CD8-positive, alpha-beta memory T cell (primary cell): ENCODE results near the gene GAPDHS. TPM values are rescaled to one million over a fixed set of nuclear protein-coding genes. Genes with fewer than 3 reads are reported as not detected.
A peak's percentile ranks its signal among the peaks of the same experiment; 100 is the strongest.

ENCODE experiments used
- CTCF ChIA-PET: fragments of 350-600 bp; sonication (Branson Sonifier 250); formaldehyde crosslinking; loops from one replicate; lab custom pipeline; 2021; ENCODE audit warnings: antibody characterized with exemption; lab: Charles Lee
- POLR2A ChIA-PET: fragments of 350-600 bp; sonication (Branson Sonifier 250); formaldehyde crosslinking; loops from one replicate; lab custom pipeline; 2021; ENCODE audit warnings: antibody characterized with exemption; lab: Charles Lee
- DNase-seq, 5 donors: peaks; one replicate each; pipeline versions ENCODE4 v3.0.0 to v3.0.0-alpha.2; 2020 to 2022; ENCODE audit warnings: mixed read lengths in 1 of 5
- H3K27ac ChIP-seq: one replicate; pipeline ENCODE4 v1.7.0; 2013; ENCODE audit warnings: low read depth, mild to moderate bottlenecking, low read length, moderate library complexity
- H3K27me3 ChIP-seq: 2 replicates; pipeline ENCODE4 v1.7.0; 2013; ENCODE audit warnings: low read length, mild to moderate bottlenecking; ENCODE audit not compliant: insufficient read depth, poor library complexity, severe bottlenecking
- H3K36me3 ChIP-seq: 2 replicates; pipeline ENCODE4 v1.7.0; 2013; ENCODE audit warnings: mild to moderate bottlenecking, low read length, moderate library complexity; ENCODE audit not compliant: insufficient read depth
- H3K4me1 ChIP-seq: 2 replicates; pipeline ENCODE4 v1.7.0; 2013; ENCODE audit warnings: mild to moderate bottlenecking, low read length, moderate library complexity; ENCODE audit not compliant: insufficient read depth
- H3K4me3 ChIP-seq: 2 replicates; pipeline ENCODE4 v1.7.0; 2013; ENCODE audit warnings: mild to moderate bottlenecking, low read length
- H3K9me3 ChIP-seq: 2 replicates; pipeline ENCODE4 v1.7.0; 2013; ENCODE audit warnings: mild to moderate bottlenecking, low read length
- H3K27ac Mint-ChIP-seq, 8 donors: one replicate each; pipeline ENCODE4 v1.8.0; 2020 to 2021; ENCODE audit warnings: mixed read lengths in 8 of 8, mild to moderate bottlenecking in 6 of 8, inconsistent platforms in 3 of 8, moderate library complexity in 3 of 8
- H3K27me3 Mint-ChIP-seq, 2 donors: one replicate each; pipeline ENCODE4 v1.8.0; 2020 to 2021; ENCODE audit warnings: mixed read lengths in 2 of 2, mild to moderate bottlenecking in 1 of 2, moderate library complexity in 1 of 2
- H3K36me3 Mint-ChIP-seq, 3 donors: one replicate each; pipeline ENCODE4 v1.8.0; 2020 to 2021; ENCODE audit warnings: mixed read lengths in 3 of 3, inconsistent platforms in 1 of 3, mild to moderate bottlenecking in 1 of 3
- H3K4me1 Mint-ChIP-seq, 3 donors: one replicate each; pipeline ENCODE4 v1.8.0; 2020 to 2021; ENCODE audit warnings: mixed read lengths in 3 of 3, inconsistent platforms in 1 of 3, mild to moderate bottlenecking in 1 of 3
- H3K4me3 Mint-ChIP-seq, 7 donors: one replicate each; pipeline ENCODE4 v1.8.0; 2020 to 2021; ENCODE audit warnings: mixed read lengths in 7 of 7, mild to moderate bottlenecking in 6 of 7, moderate library complexity in 4 of 7, inconsistent platforms in 2 of 7
- H3K9me3 Mint-ChIP-seq, 5 donors: one replicate each; pipeline ENCODE4 v1.8.0; 2020 to 2022; ENCODE audit warnings: mixed read lengths in 5 of 5, mild to moderate bottlenecking in 3 of 5, moderate library complexity in 2 of 5, inconsistent platforms in 1 of 5
- polyA plus RNA-seq: library from polyadenylated mRNA; unstranded; fragments of 300-500 nt; fragmentation: Illumina TruSeq; gene quantifications from one replicate; pipeline ENCODE4 v1.2.3, GENCODE V29; 2021
- total RNA-seq, 2 experiments: library from RNA; stranded (reverse); gene quantifications; one replicate each; pipeline ENCODE4 v1.2.3, GENCODE V29; 2021

GAPDHS gene
- total and polyA plus RNA-seq, 3 experiments from 2014 or later = not detected

DNA sequence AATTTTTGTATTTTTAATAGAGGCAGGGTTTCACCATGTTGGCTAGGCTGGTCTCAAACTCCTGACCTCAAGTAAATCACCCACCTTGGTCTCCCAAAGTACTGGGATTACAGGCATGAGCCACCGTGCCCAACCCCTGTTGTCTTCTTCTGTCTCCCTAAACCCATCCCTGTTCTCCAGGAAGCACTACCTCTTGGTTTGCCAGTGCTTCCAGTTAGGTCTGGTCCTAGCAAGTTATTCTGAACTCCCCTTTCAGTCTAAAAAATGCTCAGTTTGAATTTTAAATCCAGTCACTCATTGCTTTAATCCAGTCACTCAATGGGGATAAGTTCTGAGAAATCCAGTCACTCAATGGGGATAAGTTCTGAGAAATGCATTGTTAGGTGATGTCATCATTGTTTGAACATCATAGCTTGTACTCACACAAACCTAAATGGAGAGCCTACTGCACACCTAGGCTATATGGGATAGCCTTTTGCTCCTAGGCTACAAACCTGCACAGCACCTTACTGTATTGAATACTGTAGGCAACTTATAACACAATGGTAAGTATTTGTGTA is 38.2 kb downstream of the GAPDHS start:
- H3K27ac ChIP-seq = no peak overlapping the region
- Mint-ChIP-seq H3K4me3 (no peak overlapping the region), H3K36me3 (peaks cover 0 to 15% (median 0%) of the 10 kb centered on the region in 3 donors), H3K27ac (no peak overlapping the region), H3K9me3 (peaks cover 16 to 25% (median 20%) of the 10 kb centered on the region in 5 donors), H3K27me3 (peaks cover 13 to 48% of the 10 kb centered on the region in 2 donors), H3K4me1 (no peaks in the 10 kb centered on the region)
- no peak overlapping the region for H3K4me3 ChIP-seq
- POLR2A ChIA-PET = no interaction called here
- H3K9me3 ChIP-seq = peaks cover 5% of the 10 kb centered on the region
- H3K4me1 ChIP-seq = no peaks in the 10 kb centered on the region
- DNase-seq = no peak
- no peaks in the 10 kb centered on the region for H3K36me3 ChIP-seq
- CTCF ChIA-PET = no interaction called here
- H3K27me3 ChIP-seq = no peaks in the 10 kb centered on the region

DNA sequence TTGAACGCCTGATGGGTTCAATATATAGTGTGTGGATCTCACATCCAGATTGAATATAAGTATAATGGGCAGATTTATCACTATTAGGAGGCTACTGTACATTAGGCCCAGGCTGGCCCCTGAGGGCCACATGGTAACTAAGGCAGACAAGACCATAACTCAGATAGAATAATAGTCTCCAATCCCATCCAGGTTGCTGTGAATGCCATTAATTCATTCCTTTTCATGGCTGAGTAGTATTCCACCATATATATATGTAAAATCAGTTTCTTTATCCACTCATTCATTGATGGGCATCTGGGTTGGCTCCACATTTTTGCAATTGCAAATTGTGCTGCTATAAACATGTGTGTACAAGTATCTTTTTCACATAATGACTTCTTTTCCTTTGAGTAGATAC is 44.7 kb downstream of the GAPDHS start:
- no peaks in the 10 kb centered on the region for H3K27me3 ChIP-seq
- ChIA-PET CTCF (no interaction called here), POLR2A (no interaction called here)
- peaks cover 5% of the 10 kb centered on the region for H3K9me3 ChIP-seq
- H3K4me3 ChIP-seq = no peak overlapping the region
- Mint-ChIP-seq H3K36me3 (peaks cover 0 to 25% (median 0%) of the 10 kb centered on the region in 3 donors), H3K4me1 (no peaks in the 10 kb centered on the region), H3K27me3 (peaks cover 13 to 38% of the 10 kb centered on the region in 2 donors), H3K27ac (no peak overlapping the region), H3K9me3 (peaks cover 24 to 39% (median 38%) of the 10 kb centered on the region in 5 donors), H3K4me3 (no peak overlapping the region)
- no peak overlapping the region for H3K27ac ChIP-seq
- H3K36me3 ChIP-seq = no peaks in the 10 kb centered on the region
- no peaks in the 10 kb centered on the region for H3K4me1 ChIP-seq
- no peak for DNase-seq

DNA sequence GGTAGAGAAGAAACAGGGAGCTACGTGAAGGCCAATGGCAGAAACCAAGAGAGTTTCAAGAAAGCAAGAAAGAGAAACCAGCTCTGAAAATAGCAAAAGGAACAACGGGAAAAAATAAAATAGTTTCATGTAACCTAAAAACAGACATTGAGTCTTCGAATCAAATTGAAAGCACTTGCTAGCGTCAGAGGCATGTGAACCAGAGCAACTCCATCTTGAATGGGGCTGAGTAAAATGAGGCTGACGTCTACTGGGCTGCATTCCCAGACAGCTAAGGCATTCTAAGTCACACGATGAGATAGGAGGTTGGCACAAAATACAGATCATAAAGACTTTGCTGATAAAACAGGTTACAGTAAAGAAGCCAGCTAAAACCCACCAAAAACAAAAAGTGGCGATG is 45.5 kb downstream of the GAPDHS start:
- no peaks in the 10 kb centered on the region for H3K4me1 ChIP-seq
- peaks cover 0 to 25% (median 0%) of the 10 kb centered on the region in 3 donors for H3K36me3 Mint-ChIP-seq
- peaks cover 24 to 38% (median 35%) of the 10 kb centered on the region in 5 donors for H3K9me3 Mint-ChIP-seq
- CTCF ChIA-PET = no interaction called here
- POLR2A ChIA-PET = no interaction called here
- H3K27ac Mint-ChIP-seq = no peak overlapping the region
- H3K36me3 ChIP-seq = no peaks in the 10 kb centered on the region
- peaks cover 5% of the 10 kb centered on the region for H3K9me3 ChIP-seq
- H3K4me1 Mint-ChIP-seq = no peaks in the 10 kb centered on the region
- no peak for DNase-seq
- H3K27ac ChIP-seq = no peak overlapping the region
- H3K27me3 ChIP-seq = no peaks in the 10 kb centered on the region
- no peak overlapping the region for H3K4me3 ChIP-seq
- H3K4me3 Mint-ChIP-seq = no peak overlapping the region
- peaks cover 18 to 35% of the 10 kb centered on the region in 2 donors for H3K27me3 Mint-ChIP-seq

GRCh38 chr19:35582760-35583159 is 49.5 kb downstream of the GAPDHS start:
- H3K9me3 Mint-ChIP-seq = peaks cover under 1 to 7% (median 2%) of the 10 kb centered on the region in 5 donors
- no peaks in the 10 kb centered on the region for H3K4me1 Mint-ChIP-seq
- no peak overlapping the region for H3K4me3 ChIP-seq
- H3K36me3 ChIP-seq = no peaks in the 10 kb centered on the region
- CTCF ChIA-PET = no interaction called here
- H3K27ac ChIP-seq = no peak overlapping the region
- peaks cover 16 to 30% of the 10 kb centered on the region in 2 donors for H3K27me3 Mint-ChIP-seq
- H3K4me1 ChIP-seq = no peaks in the 10 kb centered on the region
- H3K4me3 Mint-ChIP-seq = no peak overlapping the region
- POLR2A ChIA-PET = no interaction called here
- no peak overlapping the region for H3K27ac Mint-ChIP-seq
- peaks cover 0 to 2% (median 0%) of the 10 kb centered on the region in 3 donors for H3K36me3 Mint-ChIP-seq
- H3K27me3 ChIP-seq = no peaks in the 10 kb centered on the region
- DNase-seq = no peak
- no peaks in the 10 kb centered on the region for H3K9me3 ChIP-seq

- H3K27ac ChIP-seq = no peak within 1 kb of the TSS
- H3K9me3 Mint-ChIP-seq = no peaks in the 10 kb centered on the region
- no peak for DNase-seq
- H3K36me3 ChIP-seq = no peaks in the 10 kb centered on the region
- H3K27me3 ChIP-seq = no peaks in the 10 kb centered on the region
- H3K4me1 Mint-ChIP-seq = no peaks in the 10 kb centered on the region
- H3K27ac Mint-ChIP-seq = no peak within 1 kb of the TSS
- H3K4me3 Mint-ChIP-seq = no peak within 1 kb of the TSS
- CTCF ChIA-PET = no interaction called here
- no peak within 1 kb of the TSS for H3K4me3 ChIP-seq
- H3K27me3 Mint-ChIP-seq = peaks cover 17 to 21% of the 10 kb centered on the region in 2 donors
- H3K4me1 ChIP-seq = no peaks in the 10 kb centered on the region
- POLR2A ChIA-PET = no interaction called here
- no peaks in the 10 kb centered on the region for H3K9me3 ChIP-seq
- H3K36me3 Mint-ChIP-seq = no peaks in the 10 kb centered on the region
These were observed 52.6 kb downstream of the GAPDHS start, which contains the start of gene PMIS2 for GRCh38 chr19:35585848-35586247. TSS of gene PMIS2 (plus strand) at chr19:35586173. CDS start at chr19:35586260, 87 bp downstream.

- H3K27me3 Mint-ChIP-seq = peaks cover 17 to 23% of the 10 kb centered on the region in 2 donors
- Histone ChIP-seq H3K36me3 (no peaks in the 10 kb centered on the region), H3K4me1 (no peaks in the 10 kb centered on the region), H3K9me3 (no peaks in the 10 kb centered on the region), H3K27ac (no peak overlapping the region), H3K4me3 (no peak overlapping the region), H3K27me3 (no peaks in the 10 kb centered on the region)
- H3K27ac Mint-ChIP-seq = no peak overlapping the region
- ChIA-PET POLR2A (no interaction called here), CTCF (interaction anchor here (1.4 kb wide), 1 partner anchor 8 kb away, joined by 3 read pairs; no protein-coding TSS in a partner anchor)
- H3K9me3 Mint-ChIP-seq = no peaks in the 10 kb centered on the region
- H3K4me1 Mint-ChIP-seq = no peaks in the 10 kb centered on the region
- H3K4me3 Mint-ChIP-seq = no peak overlapping the region
- DNase-seq = no peak
- no peaks in the 10 kb centered on the region for H3K36me3 Mint-ChIP-seq
These were observed 54.1 kb downstream of the GAPDHS start for GRCh38 chr19:35587321-35587720.

DNA sequence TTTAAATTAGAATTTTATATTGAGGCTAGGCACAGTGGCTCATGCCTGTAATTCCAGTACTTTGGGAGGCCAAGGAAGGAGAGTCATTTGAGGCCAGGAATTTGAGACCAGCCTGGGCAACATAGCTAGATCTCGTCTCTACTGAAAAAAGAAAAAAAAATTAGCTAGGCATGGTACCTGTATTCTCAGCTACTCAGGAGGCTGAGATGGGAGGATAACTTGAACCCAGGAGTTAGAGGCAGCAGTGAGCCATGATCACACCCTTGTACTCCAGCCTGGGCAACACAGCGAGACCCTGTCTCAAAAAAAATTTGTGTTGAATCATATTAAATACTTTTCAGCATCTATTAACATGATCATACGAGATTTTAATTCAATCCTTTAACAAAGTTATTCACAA is 57.6 kb downstream of the GAPDHS start:
- Histone ChIP-seq H3K27me3 (no peaks in the 10 kb centered on the region), H3K36me3 (no peaks in the 10 kb centered on the region), H3K4me3 (no peak overlapping the region), H3K9me3 (no peaks in the 10 kb centered on the region), H3K4me1 (no peaks in the 10 kb centered on the region), H3K27ac (no peak overlapping the region)
- ChIA-PET CTCF (no interaction called here), POLR2A (no interaction called here)
- Mint-ChIP-seq H3K36me3 (no peaks in the 10 kb centered on the region), H3K4me3 (no peak overlapping the region), H3K27me3 (peaks cover 10 to 17% of the 10 kb centered on the region in 2 donors), H3K27ac (no peak overlapping the region), H3K4me1 (no peaks in the 10 kb centered on the region), H3K9me3 (no peaks in the 10 kb centered on the region)
- DNase-seq = no peak

- ChIA-PET CTCF (interaction anchor here (0.6 to 1.5 kb wide), 6 partner anchors 9 to 97 kb away, joined by 3 to 5 read pairs (median 4); no protein-coding TSS in a partner anchor), POLR2A (no interaction called here)
- H3K27me3 Mint-ChIP-seq = peaks cover 6 to 19% of the 10 kb centered on the region in 2 donors
- Histone ChIP-seq H3K27ac (no peak overlapping the region), H3K27me3 (no peaks in the 10 kb centered on the region), H3K36me3 (no peaks in the 10 kb centered on the region), H3K4me1 (no peaks in the 10 kb centered on the region), H3K9me3 (no peaks in the 10 kb centered on the region), H3K4me3 (no peak overlapping the region)
- H3K27ac Mint-ChIP-seq = peak overlapping the region in 1 of 8 donors; percentile 60
- no peaks in the 10 kb centered on the region for H3K9me3 Mint-ChIP-seq
- peaks cover 0 to 2% (median 0%) of the 10 kb centered on the region in 3 donors for H3K4me1 Mint-ChIP-seq
- H3K36me3 Mint-ChIP-seq = no peaks in the 10 kb centered on the region
- peak in 2 of 5 donors; percentile 11 to 28 for DNase-seq
- H3K4me3 Mint-ChIP-seq = no peak overlapping the region
These were observed 59.0 kb downstream of the GAPDHS start for GRCh38 chr19:35592226-35592625.
